CD4-positive, alpha-beta T cell treated with Interleukin-4 for 1 hour (primary cell): ENCODE results near the gene PRSS3.
"Not testable (repeated sequence)": the region's sequence is repeated elsewhere in the genome, so short reads cannot be mapped to it uniquely, and the experiment has no call there.

ENCODE experiments used
- DNase-seq, 2 donors: peaks; one replicate each; pipeline ENCODE4 v3.0.0-alpha.2; 2020 to 2022

The PRSS3 gene

DNA sequence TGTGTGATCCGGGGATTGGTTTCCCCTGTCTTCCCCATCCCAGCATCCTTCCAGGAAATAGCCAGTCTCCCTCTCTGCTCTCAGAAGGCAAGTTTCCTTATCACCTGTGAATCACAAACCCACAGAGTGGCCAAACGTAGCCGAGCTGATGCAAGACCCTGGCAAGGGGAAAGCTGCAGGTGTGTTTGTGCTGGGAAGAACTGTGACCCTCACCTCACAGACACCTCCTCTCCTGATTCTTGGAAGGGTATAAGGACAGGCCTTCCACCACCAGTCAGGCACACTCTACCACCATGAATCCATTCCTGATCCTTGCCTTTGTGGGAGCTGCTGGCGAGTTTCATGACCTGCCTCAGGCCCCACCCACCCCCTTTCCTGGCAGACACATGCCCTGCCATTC, at the start of gene PRSS3:
TSS of gene PRSS3 (plus strand) at position 281 of the 400 bp plus-strand sequence. CDS start at position 294, 13 bp downstream.
- DNase-seq = no peak

GRCh38 chr9:33748633-33749304, 46.6 kb upstream of the PRSS3 start:
- peak; percentile 32 to 41 for DNase-seq

GRCh38 chr9:33749305-33749654, 46.1 kb upstream of the PRSS3 start:
- DNase-seq = peak; percentile 48 to 49

- DNase-seq = no peak
These were observed 45.0 kb upstream of the PRSS3 start for GRCh38 chr9:33750307-33750838.

GRCh38 chr9:33750839-33751339, 44.5 kb upstream of the PRSS3 start:
- DNase-seq = no peak

DNA sequence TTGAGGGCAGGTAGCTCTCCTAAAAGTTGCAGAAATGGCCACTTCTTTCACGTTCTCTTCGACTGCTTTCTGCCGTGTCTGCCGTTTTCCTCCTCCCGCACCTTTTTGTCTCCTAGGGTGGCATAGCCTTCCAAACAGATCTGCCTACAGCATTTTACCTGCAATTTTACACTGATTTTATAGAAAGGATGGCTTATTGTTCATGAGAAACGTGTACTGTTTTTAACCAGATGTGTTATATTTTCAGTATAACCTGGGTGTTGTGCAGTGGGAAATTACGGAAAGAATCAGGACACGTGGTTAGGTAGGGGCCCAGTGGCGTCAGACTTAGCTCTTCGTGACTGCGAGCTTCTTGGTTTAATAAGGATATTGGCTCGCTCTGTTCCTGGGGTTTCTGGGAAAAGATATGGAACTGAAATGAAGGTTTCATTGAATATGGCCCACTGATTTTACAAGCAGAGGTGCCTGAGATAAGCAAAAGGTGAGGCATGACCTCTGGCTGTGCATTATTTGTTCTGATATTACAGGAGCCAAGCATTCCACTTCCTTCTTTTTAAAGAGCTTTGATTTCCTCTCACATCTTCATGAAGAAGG, 43.7 kb upstream of the PRSS3 start:
- no peak for DNase-seq

DNA sequence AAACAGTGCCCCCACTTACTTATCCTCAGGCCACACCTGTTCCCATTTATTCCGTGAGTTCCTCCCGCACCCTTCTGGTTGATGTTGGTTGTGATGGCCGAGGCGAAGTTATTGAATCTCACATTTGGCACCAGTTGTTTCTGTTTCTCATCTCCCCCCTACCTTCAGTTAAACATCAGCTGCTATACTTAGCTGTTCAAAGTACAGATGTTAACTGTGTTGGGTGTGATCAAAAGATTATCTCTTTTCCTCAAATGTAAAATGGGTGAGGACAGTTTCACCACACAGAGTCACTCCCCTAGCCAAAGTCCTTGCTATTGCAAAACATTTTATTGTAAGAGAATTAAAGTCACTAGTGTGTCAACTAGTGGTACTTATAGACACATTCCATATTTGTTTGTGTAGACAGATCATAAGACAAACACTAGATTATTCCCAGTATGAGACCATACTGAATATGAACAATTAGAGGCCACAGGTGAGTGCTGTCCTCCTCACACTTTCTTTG, 43.2 kb upstream of the PRSS3 start:
- no peak for DNase-seq

- DNase-seq = not testable (repeated sequence)
These were observed 42.6 kb upstream of the PRSS3 start for GRCh38 chr9:33752789-33753188.

DNA sequence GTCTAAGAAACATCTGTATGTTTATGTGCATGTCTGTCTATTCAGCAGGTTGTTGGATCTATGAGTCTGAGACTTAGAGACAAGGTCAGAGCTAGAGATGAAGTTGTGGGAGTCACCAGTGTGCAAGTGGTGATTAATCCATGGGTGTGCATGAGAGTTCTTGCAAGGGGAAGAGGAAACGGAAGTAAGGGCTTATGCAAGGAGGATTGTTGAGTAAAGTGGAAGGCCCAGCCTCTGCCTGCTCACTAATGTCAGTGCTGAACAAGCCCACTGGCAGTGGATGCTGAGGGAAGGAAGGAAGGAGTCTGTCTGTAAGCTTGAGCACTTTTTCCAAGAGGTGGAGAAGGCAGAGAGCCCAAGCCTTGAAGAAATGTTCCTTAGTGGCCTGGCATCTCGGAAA, 35.7 kb upstream of the PRSS3 start:
- DNase-seq = peak in 1 of 2 donors; percentile 60

GRCh38 chr9:33762343-33762742, 33.0 kb upstream of the PRSS3 start:
- DNase-seq = no peak

- not testable (repeated sequence) for DNase-seq
These were observed 31.7 kb upstream of the PRSS3 start for GRCh38 chr9:33763709-33764108.

DNA sequence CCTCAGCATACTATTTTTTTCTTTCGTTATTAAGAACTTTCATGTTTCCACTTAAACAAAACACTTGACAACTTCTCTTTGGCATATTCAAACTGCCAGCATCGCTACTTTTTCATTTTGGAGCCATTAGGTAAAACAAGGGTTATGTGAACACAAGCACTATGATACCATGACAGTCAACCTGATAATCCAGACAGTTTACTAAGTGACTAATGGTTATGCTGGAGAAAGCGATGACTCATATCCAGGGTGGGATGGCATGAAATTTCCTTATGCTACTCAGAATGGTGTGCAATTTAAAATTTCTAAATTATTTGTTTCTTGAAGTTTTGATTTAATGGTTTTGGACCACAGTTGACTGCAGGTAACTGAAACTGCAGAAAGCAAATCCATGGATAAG, 29.9 kb upstream of the PRSS3 start:
- no peak for DNase-seq

GRCh38 chr9:33770156-33770880, 25.0 kb upstream of the PRSS3 start:
- not testable (repeated sequence) for DNase-seq

DNA sequence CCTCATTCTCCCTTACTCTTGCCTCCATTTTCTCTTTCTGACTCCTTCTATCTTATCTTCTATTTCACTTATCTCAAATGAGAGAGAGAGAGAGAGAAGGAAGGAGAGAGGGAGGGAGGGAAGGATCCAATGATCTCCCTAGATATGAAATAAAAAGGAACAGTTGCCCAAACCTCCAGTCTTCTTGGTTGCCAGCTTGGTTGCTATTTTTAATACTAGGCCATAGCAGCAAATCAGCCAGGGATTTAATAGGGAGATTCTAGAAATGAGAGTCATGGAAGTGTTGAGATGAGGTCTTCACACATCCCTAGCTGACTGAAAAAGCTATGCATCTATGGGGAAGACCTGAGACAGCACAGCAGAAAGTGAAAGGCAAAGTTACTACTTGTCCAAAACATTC, 22.2 kb upstream of the PRSS3 start:
- not testable (repeated sequence) for DNase-seq

DNA sequence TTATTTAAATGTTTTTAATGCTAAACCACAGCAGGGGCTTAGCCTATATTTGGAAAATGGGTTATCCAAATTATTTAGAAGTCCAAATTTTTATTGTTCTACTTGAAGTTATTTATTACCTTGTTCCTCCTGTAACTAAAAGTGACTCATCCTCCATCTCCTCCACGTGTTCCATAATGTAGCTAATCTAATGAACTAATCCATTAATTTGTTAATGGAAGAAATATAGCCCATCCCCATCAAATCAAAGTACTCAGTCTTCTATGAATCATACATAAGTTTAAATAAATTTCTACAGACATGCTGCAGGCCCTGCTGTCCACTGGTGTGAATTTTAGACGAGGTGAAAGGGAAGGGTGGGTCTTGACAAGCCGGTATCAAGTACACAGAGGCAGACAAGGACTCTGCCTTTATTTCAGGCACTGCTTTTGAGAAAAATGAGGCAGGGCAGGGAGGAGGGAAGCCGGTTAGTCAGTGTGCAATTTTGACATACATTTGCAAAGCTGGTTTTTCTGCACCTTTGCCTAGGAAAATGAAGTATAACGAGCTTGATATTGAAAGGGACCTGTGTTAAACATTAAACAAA, 21.2 kb upstream of the PRSS3 start:
- DNase-seq = not testable (repeated sequence)

- no peak for DNase-seq
These were observed 18.8 kb upstream of the PRSS3 start for GRCh38 chr9:33776578-33776977.

DNA sequence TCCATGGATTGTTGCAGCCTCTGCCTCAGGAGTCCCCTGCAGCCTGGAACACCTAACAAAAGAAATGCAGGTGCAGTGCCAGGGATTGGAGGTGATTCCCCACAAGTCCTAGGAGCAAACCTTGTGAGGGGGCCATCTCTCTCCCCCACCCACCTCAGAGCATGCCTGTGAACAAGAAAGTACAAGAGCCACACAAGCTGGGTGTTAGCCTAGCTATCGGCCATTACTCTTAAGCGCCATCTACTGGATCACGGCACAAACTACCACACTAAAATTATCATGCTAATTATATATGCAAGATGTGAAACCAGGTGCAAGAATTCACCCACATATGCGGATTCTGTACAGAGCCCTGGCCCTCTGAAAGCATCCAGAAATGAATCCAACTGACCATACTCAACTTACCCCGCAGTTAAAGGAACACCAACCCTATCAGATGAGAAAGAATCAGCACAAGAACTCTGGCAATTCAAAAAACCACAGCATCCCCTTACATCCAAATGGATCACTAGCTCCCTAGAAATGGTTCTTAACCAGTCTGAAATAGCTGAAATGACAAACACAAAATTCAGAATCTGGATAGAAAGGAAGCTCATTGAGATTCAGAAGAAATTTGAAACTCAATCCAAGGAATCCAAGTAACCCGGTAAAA, 16.5 kb upstream of the PRSS3 start:
- DNase-seq = peak; percentile 51 to 65

DNA sequence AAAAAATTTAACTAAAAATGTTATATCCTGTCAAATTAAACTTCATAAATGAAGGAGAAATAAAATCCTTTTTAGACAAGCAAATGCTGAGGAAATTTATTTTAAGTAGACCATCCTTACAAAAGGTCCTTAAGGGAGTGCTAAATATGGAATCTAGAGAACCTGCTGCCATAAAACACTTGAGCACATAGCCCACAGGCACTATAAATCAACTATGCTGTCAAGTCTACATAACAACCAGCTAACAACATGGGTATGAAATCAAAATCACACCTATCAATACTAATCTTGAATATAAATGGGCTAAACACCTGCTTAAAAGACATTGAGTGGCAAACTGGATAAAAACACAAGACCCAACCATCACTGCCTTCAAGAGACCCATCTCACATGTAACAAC, 15.1 kb upstream of the PRSS3 start:
- no peak for DNase-seq

- DNase-seq = no peak
These were observed 13.6 kb upstream of the PRSS3 start for GRCh38 chr9:33781736-33782135.

GRCh38 chr9:33782395-33783152, 12.8 kb upstream of the PRSS3 start:
- DNase-seq = no peak

DNA sequence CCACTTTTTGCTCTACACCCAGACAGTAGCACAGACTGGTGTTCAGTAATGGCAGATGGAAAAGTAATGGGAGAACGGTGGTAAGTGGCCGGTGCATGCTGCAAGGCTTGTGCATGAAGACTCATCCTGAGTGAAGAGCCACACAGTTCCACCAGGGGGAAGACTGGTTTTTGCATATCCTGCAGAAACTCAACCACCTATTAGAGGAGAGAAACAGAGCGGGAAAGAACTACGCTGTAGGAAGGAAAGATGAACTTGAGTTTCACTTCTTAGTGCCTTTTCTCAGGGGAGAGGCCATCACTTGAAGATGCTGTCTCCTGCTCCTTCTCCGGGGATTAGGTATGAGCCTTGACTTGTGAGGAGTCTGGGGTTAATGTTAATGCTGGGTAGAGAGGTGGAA, 9.4 kb upstream of the PRSS3 start:
- no peak for DNase-seq

DNA sequence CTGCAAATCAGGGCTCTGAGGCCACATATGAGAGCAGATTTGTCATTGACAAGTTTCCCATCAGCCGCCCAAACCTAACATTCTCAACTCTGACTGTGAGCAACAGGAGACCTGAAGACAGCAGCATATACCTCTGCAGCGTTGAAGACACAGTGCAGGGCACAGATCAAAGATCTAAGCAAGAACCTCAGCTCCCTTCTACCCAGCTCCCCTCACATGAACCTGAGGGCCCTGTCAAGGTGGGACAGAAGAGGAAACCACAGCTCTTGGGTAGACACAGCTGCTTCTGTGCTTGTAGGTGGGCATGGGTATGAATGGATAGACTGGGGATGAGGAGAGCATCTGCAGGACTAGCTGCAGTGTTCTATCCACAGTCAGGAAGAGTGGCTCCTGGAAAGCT, 8.7 kb upstream of the PRSS3 start:
- DNase-seq = no peak
